GM18867 (cell line): ENCODE results near the gene SRCIN1.
A peak's percentile ranks its signal among the peaks of the same experiment; 100 is the strongest.

Experiments used
- ATAC-seq: cut with Tn5 transposase; IDR thresholded peaks from one replicate; pipeline ENCODE4 v1.9.1; 2021; ENCODE audit warnings: mild to moderate bottlenecking, moderate library complexity; ENCODE audit not compliant: unreplicated experiment

The SRCIN1 gene

DNA sequence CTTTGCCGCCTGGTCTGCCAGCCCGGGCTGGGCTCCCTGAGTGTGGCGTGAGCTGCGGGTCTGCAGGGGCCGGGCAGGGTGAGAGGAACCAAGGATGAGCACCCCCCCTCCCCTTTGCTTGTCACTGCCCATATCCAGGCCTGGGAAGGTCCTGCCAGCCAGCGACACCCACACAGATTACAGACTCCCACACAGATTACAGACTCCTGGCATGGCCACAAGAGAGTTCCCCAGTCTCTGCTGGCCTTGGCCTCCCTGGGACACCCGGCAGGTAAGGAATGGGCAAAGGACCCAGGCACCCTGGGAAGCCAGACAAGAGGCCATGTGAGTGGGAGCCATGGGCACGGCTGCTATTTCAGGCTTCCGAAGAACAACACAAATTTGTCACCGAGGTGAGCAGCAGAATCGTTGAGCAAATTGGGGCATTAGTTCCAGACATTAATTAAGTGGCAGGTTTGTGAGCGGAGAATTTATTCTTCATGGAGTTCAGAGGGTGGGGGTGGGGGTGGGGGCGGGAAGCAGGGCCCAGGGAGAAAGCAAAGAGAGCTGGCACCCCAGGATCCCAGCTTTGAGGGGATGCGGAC, 41.4 kb downstream of the SRCIN1 start:
- ATAC-seq: no peak

DNA sequence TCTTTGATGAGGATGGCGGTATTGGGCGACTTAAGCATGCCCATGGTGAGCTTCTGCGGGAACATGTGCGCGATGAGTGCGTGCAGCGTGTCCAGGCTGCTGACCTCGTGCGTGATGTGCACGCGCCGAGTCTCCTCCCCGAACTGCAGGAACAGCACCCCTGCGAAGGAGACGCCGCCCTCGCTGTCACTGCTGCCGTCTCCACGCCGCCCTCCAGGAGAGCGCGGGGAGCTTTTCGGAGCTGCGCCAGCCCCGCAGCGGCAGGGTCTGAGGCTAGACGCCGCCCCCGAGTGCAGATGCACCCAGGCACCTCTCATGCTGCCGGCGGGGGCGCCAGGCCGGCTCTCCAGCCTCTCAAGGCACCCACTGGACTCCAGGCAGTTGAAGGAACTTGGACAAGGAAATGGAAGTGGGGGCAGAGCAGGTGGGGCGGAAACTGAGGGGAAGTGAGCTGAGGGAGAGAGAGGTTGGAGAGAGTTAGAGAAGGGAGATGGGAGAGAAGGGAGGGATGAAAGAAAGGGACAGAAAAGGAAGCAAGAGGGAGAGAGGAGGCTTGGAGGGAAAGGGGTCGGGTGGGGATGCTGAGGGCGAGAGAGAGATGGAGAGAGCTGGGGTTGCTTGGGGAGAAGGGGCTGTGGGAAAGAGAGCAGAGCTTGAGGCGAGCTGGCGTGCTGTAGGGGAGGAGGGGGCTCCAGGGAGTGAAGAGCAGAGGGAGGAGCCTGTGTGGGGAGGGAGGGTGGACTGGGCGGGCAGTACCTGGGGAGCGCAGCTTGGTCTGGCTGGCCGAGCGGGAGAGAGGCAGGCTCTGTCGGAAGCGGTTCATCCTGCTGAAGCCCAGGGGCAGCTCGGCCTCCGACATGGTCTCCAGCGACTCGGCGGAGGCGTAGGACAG, 42.1 kb downstream of the SRCIN1 start:
- ATAC-seq: no peak

DNA sequence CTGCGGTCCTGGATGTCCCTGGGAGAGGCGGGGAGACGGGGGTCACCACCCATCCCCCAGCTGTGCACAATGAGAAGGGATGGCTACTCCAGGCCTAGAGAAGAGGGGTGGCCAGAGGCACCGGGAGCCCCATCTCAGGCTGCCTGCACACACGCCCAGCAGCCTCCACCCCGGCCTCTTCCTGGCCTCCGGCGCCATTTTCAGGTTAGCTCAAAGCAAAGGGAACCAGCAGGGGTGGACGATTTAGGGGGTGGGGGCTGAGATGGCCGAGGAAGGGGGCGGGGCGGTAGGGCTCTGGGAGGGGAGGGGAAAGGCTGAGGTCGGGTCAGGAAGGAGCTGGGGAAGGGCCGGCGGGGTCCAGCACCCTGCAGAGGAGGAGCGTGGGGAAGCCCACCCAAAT, 42.8 kb downstream of the SRCIN1 start:
- ATAC-seq: no peak

DNA sequence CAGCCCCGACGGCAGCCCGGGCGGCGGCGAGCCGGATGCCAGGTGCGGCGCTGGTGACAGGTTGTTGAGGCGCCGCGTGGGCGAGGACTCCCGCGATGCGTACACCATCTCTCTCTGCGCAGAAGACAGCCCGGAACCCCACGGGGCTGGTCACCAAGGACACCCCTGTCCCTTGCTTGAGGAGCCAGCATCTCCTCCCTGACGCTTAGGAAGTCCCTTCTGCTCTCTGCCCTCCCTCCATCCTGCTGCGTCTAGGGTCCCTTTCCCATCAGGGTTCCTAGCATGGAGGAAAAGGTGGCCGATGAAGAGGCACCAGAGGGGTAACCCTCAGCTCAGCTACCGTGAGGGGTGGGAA, 43.6 kb downstream of the SRCIN1 start:
- no peak for ATAC-seq

DNA sequence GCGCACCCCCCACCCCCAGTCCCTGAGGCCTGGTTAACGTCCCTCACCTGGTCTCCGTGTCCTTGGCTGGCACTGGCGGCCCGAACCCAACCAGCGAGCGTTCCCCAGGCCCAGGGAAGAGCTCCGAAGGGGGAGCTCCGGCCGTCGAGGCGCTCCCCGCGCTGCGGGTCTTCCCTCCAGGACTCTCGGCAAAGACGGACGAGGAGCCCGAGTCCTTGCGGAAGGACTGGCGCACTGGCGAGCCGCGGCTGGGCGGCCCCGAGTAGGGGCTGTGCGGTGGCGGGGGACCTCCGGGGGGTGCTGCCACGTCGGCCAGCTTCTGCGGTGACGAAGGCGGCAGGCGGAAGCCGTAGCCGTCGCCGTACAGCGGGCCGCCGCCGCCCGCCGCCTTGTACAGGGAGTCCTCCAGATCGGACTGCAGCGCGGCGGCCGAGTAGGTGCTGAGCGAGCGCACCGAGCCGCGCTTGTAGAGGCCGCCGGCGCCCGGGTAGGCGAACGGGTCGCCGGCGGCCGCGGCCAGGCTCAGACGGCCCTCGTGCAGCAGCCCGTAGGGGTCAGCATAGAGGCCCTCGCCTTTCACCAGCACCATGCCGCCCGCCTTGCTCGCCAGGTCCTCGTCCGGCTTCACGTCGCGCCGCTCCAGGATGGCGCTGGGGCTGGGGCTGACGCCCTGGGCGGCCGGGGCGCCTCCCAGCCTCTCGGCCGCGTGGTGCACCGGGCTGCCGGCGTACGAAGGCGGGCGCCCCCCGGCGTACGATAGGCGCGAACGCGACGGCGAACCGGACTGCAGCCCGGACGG, 44.1 kb downstream of the SRCIN1 start:
- no peak for ATAC-seq

DNA sequence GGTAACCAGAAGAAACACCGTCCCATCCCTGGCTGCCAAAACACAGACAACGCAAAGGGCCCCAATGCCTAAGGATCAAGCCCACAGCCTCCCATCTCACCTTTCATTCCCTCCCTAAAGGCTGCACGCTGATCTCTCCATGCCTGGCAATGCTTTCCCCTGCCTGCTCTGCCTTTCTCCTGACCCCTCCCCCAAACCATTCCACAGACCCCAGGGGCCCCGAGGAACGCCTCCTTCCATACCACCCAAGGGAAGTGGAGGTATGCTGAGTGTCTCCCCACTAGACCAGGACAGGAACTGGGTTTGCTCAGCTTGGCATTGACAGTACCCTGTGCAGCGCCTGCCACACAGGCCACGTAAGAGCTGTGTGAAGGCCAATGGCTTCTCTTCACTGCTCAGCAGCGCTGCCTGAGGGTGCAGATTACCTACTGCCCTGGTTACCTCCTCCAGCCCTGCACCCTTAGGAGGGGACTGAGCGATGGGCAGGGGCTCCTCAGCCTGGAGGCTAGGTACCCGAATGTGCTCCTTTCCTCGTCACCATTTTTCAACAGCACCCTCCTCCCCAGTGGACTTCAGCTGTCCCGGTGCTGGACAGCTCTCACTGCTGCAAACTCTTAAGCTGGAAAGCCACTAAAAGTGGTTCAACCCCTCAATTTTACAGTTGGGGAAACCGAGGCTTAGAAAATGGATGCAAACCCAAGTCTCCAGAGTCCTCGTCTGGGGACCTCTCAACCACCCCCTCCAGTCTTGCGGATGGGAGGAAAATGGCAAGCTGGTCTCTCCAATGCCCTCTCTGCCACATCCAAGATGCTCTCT, 45.0 kb downstream of the SRCIN1 start:
- ATAC-seq: no peak

DNA sequence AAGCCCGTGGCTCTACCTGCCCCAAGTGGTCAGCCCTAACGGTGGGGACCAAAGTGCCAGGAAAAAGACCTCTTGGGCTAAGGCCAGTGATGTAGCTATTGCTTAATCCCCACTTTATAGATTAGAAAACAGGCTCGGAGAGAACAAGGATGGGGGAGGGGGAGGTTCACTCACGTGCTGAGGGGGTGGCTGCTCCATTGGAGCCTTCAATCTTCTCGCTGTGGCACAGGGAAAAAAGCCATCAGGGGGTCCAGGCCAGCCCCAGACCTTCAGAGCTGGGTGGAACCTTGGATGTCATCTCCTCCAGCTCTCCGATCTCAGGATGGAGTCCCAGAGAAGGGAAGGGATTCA, 45.9 kb downstream of the SRCIN1 start:
- no peak for ATAC-seq

DNA sequence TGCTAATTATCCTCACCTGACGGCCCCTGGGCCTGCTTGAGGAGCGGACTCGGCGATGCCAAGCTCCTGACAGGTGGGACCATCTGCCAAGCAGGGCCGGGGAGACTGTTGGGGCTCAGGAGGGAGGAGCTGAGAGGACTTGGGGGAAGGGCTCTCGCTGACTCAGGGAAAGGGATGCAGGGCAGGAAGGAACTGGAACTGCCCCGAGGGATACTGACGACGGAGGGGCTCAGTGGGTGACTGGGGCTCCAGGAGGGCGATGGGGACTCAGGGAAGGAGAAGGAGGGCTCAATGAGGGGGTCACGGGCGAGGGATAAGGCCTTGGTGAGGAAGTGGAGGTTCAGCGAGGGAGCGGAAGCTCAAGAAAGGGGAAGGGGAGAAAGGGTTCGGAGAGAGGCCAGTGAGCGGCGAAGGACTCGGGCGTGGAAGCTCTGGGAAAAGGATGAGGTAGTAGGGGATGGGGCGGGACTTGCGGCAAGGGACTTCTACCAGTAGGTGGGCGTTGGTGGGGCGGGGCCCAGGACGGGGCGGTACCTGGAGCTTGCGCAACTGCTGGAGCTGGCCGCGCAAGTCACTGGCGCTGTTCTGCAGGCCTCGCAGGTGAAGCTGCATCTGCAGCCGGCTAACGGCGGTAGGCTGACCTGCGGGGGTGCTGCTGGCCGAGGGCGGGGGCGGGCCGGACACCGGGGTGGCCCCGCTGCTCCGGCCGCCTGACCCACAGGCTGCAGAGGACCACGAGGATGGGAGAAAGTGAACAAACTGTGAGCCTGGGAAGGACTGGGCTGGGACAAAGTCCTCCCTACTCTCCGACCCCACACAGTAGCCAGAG, 46.5 kb downstream of the SRCIN1 start:
- ATAC-seq: peak; percentile 66

DNA sequence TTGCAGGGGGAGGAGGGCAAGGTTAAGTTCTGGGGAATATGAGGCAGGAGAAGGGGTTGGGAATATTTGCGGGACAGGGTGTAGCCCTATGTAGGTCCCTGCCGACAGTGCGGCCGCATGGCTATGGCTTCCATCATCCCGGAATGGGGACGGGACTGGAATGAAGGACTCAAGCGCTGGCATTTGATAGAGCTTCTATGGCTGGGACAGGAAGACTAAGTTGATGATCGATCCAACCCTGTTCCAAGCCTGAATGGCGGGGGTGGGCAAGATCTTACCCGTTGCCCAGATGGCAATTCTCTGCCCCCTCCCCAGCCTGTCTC, 47.1 kb downstream of the SRCIN1 start:
- no peak for ATAC-seq

DNA sequence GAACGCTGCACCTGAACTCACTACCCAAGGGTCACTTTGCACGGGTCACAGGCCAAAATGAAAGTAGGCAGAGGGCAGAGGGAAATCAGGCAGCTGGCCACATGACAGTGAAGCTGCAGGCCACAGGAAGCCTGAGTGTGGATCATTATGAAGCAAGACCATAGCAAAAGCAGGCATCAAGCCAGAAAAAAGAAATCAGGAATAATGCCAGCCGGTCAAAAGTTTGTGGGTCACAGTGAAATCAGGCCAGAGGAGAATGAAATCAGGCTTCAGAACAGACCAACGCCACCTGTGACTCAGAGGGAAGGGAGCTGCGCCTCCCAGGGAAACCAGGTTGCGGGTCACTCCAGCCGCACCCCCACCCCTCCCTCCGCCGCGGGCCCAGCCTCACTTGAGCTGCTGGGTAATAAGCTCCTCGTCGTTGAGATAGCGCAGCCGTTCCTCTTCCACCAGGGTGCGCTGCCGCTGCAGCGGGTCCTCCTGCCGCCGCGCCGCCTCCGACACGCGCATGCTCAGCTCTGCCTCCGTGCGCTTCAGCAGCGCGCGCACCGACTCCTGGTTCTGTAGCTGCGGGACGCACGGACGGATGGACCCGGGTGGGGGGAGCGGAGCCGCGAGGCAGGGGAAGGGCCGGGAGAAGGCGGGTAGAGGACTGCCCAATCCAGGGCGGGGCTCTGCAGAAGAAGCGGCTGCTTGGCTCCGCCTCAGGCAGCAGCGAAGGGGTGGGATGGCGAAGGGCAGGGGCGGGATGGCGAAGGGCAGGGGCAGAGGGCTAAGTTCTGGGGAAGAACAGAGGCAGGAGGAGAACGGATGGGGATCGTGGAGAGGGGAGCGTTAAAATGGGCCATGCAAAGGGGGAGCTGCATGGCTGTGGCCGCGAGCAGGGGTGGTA, 47.7 kb downstream of the SRCIN1 start:
- peak; percentile 68 for ATAC-seq

DNA sequence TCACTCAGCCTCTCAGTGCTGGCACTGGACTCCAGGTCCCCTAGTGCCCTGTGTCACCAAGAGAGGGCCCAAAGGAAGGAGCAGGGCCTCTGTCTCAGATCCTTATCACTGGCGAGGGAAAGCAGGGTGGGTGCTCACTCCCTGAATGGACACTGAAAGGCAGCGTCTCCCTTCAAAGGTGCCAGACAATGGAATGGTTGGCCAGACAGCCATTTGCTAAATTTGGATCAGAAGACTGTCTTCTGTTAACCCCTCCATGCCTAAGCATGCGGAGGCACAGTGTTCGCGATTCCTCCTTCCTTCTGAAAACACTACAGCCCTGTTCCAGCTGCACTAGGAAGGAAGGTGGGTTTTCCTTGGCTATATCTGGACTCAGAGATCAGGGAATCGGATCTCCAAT, 48.4 kb downstream of the SRCIN1 start:
- no peak for ATAC-seq

DNA sequence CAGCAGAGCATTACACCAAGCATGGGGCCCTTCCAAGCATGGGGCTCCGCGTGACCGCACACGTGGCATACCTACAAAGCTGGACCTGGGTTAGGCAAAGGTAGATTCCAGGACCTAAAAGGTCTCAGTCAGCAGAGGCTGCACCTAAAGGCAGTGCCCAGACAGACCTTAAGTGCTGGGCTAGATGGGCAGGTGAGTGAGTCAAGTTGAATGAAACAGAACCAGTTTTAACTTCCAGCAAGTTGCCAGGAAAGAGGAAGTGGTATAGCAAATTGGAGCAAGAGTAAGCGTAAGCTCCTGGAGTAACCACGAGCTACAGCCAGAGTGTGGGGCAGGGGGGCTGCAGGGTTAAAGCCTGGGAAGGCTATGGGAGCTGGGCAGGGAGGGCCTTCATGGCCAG, 49.5 kb downstream of the SRCIN1 start:
- no peak for ATAC-seq

DNA sequence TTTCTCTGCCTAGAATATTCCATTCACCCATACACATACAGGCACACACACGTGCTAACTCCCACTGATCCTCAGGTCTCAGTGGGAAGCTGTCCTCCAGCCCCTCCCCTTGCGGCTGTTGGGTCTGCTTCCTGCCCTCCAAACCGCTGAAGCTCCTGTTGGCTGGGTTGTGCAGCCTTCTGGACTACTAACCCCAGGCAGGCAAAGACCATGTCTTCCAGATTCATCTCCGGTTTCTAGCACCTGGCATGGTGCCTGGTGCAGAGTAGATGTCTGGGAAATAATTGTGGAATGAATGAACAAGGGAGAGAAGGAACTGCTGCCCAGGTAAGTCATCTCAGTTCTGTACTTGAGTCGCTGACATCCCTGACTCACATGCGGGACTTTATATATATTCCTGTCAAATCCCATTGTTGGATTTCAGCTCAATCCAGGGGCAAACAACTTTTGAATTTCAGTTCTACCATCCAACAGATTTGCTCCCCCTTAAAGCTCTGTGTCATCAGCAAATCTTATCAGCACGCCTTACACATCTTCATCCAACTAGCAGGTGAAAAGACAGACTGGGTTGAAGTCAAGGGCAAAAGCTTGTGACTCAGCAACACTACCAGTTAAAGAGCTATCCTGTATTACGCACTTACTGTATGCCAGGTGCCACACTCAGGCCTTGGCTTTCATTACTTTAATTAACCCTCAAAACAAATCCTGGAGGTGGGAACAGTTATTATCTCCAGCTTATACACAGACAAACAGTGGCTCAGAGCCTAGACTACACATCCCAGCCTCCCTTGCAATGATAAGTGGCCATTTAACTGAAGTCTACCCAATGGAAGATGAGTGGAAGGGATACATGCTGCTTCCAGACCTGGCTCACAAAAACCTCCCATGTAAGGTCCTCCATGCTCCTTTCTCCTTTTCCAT, 51.1 kb downstream of the SRCIN1 start:
- no peak for ATAC-seq

DNA sequence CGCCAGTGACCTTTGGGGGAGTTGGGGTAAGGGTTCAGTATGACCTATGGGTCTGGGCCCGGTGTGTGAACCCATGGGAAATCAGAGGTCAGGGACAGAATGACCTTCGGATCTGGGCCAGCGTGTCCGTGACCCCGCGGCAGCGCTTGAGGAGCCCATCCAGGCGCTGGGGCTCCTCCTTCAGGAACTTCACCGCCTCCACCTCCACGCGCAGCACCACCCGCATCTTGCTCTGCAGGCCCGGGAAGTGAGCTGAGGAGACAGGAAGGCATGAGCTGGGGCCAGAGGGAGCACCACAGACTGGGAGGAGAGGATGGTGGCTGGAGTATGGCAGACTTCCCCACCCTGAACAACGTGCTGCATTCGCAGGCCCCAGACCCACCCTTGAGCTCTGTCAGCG, 53.4 kb downstream of the SRCIN1 start:
- ATAC-seq: no peak

DNA sequence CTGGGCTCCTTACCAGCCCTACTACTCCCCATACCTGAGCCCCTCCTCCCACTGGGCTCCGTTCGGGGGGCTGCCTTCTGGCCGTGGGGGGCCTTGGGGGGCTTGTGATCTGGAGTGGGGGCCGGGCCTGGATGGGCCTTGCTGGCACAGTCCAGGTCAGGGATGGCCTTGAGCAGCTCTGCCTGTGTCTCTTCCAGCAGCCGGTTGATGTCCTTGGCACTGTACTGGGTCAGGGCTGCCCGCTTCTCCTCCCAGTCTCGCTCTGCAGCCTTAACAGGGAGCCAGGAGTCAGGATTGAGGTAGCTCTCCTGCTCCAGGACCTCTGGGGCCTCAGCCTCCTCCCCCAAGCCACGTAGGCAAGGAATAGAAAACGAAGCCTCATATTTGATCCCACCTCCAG, 54.6 kb downstream of the SRCIN1 start:
- no peak for ATAC-seq

DNA sequence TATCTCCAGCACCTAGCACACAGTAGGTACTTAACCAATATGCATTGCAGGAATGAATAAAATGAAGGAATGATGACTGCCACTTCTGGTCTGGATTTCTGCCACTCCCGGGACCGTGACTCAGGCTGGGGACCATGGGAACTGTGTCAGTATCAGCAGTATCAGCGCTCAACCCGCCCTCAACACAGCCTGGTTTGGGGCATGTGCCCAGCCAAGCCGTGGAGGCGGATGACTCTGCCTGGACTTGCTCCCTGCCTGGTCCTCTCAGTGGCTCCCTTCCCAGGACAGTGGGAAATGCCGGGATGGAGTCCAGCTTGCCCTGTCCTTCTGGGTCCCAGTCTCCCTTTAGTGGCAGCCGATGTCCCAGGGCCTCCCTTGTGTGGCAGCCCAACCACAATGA, 55.1 kb downstream of the SRCIN1 start:
- ATAC-seq: no peak

DNA sequence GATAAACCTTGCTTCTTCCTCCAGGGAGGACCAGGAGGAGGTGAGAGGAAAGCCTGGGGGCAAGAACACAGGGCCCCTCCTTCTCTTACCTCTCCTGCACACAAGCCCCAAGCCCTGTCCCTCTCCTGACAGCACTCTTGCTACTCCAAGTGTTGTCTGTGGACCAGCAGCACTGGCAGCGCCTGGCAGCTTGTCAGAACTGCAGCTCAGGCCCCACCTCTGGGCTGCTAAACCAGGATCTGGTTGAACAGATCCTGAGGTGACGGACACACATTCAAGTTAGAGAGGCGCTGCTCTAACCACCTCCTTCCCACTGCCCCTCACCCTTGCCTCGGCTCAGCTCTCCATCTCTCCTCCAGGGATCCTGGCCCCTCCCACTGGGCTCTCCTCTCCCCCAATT, 56.5 kb downstream of the SRCIN1 start:
- no peak for ATAC-seq

DNA sequence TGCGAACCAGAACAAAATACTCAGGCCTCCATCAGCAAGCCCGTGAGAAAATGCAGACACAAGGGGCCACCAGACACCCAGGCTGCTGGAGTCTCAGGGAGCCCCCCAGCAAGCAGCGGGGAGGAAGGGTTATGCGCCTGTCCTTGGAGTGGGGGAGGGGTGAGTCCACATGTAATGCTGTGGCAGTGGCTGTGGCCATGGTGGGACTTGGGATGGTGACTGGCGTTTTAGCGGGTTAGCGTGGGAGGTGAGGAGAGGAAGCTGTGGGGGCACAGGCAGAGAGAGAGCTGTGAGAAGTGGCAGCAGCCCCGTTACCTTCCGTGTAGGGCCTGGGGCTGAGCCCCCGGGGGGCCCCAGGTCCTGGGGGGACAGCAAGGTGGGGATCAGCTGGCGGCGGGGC, 58.3 kb downstream of the SRCIN1 start:
- ATAC-seq: no peak
